Measurements from ENCODE around the gene OXER1.

GRCh38 chr2:42810121-42810970 lies 46.4 kb upstream of the OXER1 start:
- TF ChIP-seq EZH2 (IDR thresholded peaks at IDR 0.05; ENCODE audit: insufficient read depth, poor library complexity, severe bottlenecking) (no peak), EZH2phosphoT487 (IDR thresholded peaks at IDR 0.05; ENCODE audit: insufficient read depth, low read depth) (no peak)

Measured in GM23248 (cell line).